Common myeloid progenitor, CD34-positive (primary cell): ENCODE results near the gene PCNT.

Source experiments
- CTCF ChIA-PET: fragments of 350-600 bp; sonication (Branson Sonifier 250); formaldehyde crosslinking; loops from one replicate; lab custom pipeline; 2021; ENCODE audit warnings: antibody characterized with exemption; lab: Charles Lee
- POLR2A ChIA-PET: fragments of 350-600 bp; sonication (Branson Sonifier 250); formaldehyde crosslinking; loops from one replicate; lab custom pipeline; 2021; ENCODE audit warnings: antibody characterized with exemption; lab: Charles Lee
- DNase-seq, 3 donors: peaks; one replicate each; pipeline versions ENCODE4 v3.0.0 to v3.0.0-alpha.2; 2013
- H3K27ac ChIP-seq, 2 experiments: 1 replicate in 1 of 2; 2 replicates in 1 of 2; pipeline ENCODE4 v1.7.0; 2013; ENCODE audit warnings: inconsistent platforms in 2 of 2, low read length in 2 of 2, mild to moderate bottlenecking in 2 of 2, low read depth in 1 of 2, moderate library complexity in 1 of 2; ENCODE audit not compliant: severe bottlenecking in 2 of 2, insufficient read depth in 1 of 2, poor library complexity in 1 of 2
- H3K27me3 ChIP-seq, 5 experiments: replicated peaks in 2 of 5; 1 replicate in 3 of 5; 2 replicates in 2 of 5; pipeline versions ENCODE4 v1.6.1 to v1.7.0; 2013; ENCODE audit warnings: low read length in 4 of 5, mild to moderate bottlenecking in 2 of 5, moderate library complexity in 2 of 5, inconsistent platforms in 1 of 5; ENCODE audit not compliant: insufficient read depth in 5 of 5, control insufficient read depth in 4 of 5
- H3K36me3 ChIP-seq, 4 experiments: 1 replicate in 2 of 4; 2 replicates in 2 of 4; pipeline versions ENCODE4 v1.6.1 to v1.7.0; 2013; ENCODE audit warnings: low read length in 3 of 4, control low read depth in 1 of 4, mild to moderate bottlenecking in 1 of 4; ENCODE audit not compliant: control insufficient read depth in 4 of 4, insufficient read depth in 4 of 4
- H3K4me1 ChIP-seq, 4 experiments: 1 replicate in 3 of 4; 2 replicates in 1 of 4; pipeline versions ENCODE4 v1.6.1 to v1.7.1; 2013; ENCODE audit warnings: low read length in 3 of 4, mild to moderate bottlenecking in 3 of 4, control low read depth in 1 of 4, inconsistent platforms in 1 of 4, moderate library complexity in 1 of 4; ENCODE audit not compliant: control insufficient read depth in 4 of 4, insufficient read depth in 4 of 4; ENCODE audit errors: control extremely low read depth in 1 of 4
- H3K4me3 ChIP-seq, 7 experiments: 1 replicate in 4 of 7; 2 replicates in 3 of 7; pipeline versions ENCODE4 v1.5.1 to v1.7.0; 2013; ENCODE audit warnings: mild to moderate bottlenecking in 7 of 7, low read length in 6 of 7, moderate library complexity in 6 of 7, inconsistent platforms in 2 of 7, low read depth in 2 of 7, control low read depth in 1 of 7; ENCODE audit not compliant: insufficient read depth in 4 of 7, control insufficient read depth in 1 of 7; ENCODE audit errors: extremely low read depth in 1 of 7
- H3K9me3 ChIP-seq, 5 experiments: 1 replicate in 4 of 5; 2 replicates in 1 of 5; pipeline versions ENCODE4 v1.6.1 to v1.7.1; 2013; ENCODE audit warnings: low read length in 4 of 5, mild to moderate bottlenecking in 2 of 5, inconsistent platforms in 1 of 5, low read depth in 1 of 5, moderate library complexity in 1 of 5; ENCODE audit not compliant: control insufficient read depth in 4 of 5, insufficient read depth in 2 of 5; ENCODE audit errors: control extremely low read depth in 1 of 5
- WGBS: methylation state at CpG from one replicate; pipeline ENCODE4 v1.1.5; 2013; ENCODE audit not compliant: insufficient coverage; 5-methylcytosine and 5-hydroxymethylcytosine counted together

Gene PCNT

GRCh38 chr21:46424621-46425020, 100.7 kb downstream of the PCNT start:
- DNase-seq, result no peak
- Histone ChIP-seq H3K4me3 (no peak overlapping the region), H3K27ac (no peak overlapping the region), H3K9me3 (no peaks in the 10 kb centered on the region), H3K36me3 (peaks cover 5 to 80% (median 45%) of the 10 kb centered on the region in 4 experiments), H3K27me3 (no peaks in the 10 kb centered on the region), H3K4me1 (peaks cover 0 to 8% (median 2%) of the 10 kb centered on the region in 4 experiments)
- POLR2A ChIA-PET, result no interaction called here
- CTCF ChIA-PET, result no interaction called here
- WGBS, result 100% methylated on average over 3 of the region's 14 CpGs

- no peaks in the 10 kb centered on the region for H3K27me3 ChIP-seq
- H3K4me1 ChIP-seq, result peaks cover 0 to 8% (median 2%) of the 10 kb centered on the region in 4 experiments
- whole genome bisulfite sequencing, result 96% methylated on average over 19 of the region's 19 CpGs
- no peak overlapping the region for H3K27ac ChIP-seq
- H3K9me3 ChIP-seq, result no peaks in the 10 kb centered on the region
- DNase-seq, result no peak
- POLR2A ChIA-PET, result no interaction called here
- peaks cover 5 to 80% (median 47%) of the 10 kb centered on the region in 4 experiments for H3K36me3 ChIP-seq
- no peak overlapping the region for H3K4me3 ChIP-seq
- CTCF ChIA-PET, result no interaction called here
Observed at GRCh38 chr21:46425041-46425440, 101.1 kb downstream of the PCNT start.

DNA sequence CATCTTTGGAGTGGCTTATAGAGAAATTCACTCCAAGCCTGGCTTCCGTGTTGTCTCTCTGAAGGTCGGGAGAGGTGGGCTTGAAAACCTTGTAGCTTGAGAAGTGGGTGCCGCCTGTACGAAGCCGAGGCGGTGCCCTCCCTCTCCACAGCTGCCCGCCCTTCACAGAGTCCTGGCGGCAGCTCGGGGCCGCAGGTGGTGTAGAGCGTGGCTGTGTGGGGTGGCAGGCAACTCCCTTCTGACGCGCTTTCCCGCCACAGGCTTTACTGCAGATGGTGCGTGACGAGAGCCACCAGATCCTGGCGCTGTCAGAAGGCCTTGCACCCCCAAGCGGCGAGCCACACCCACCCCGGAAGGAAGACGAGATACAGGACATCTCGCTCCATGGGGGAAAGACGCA, 101.6 kb downstream of the PCNT start:
- WGBS, result 98% methylated on average over 15 of the region's 23 CpGs

GRCh38 chr21:46426313-46427046, 102.5 kb downstream of the PCNT start:
- Histone ChIP-seq H3K36me3 (peaks cover 4 to 81% (median 52%) of the 10 kb centered on the region in 4 experiments), H3K9me3 (no peaks in the 10 kb centered on the region), H3K4me1 (peaks cover 0 to 8% (median 2%) of the 10 kb centered on the region in 4 experiments), H3K27ac (no peak overlapping the region), H3K27me3 (no peaks in the 10 kb centered on the region), H3K4me3 (no peak overlapping the region)
- POLR2A ChIA-PET, result interaction anchor here (0.6 kb wide), 1 partner anchor 166 kb away, joined by 5 read pairs; no protein-coding TSS in a partner anchor
- WGBS, result 97% methylated on average over 15 of the region's 22 CpGs
- CTCF ChIA-PET, result interaction anchor here (0.7 kb wide), 1 partner anchor 235 kb away, joined by 3 read pairs; no protein-coding TSS in a partner anchor
- no peak for DNase-seq

More for the DNA sequence above, 101.6 kb downstream of the PCNT start:
- POLR2A ChIA-PET, result interaction anchor here (0.7 kb wide), 1 partner anchor 671 kb away, joined by 4 read pairs; no protein-coding TSS in a partner anchor
- H3K27me3 ChIP-seq, result no peaks in the 10 kb centered on the region
- H3K4me3 ChIP-seq, result no peak overlapping the region
- H3K9me3 ChIP-seq, result no peaks in the 10 kb centered on the region
- no peak for DNase-seq
- CTCF ChIA-PET, result interaction anchor here (0.7 kb wide), 1 partner anchor 236 kb away, joined by 3 read pairs; no protein-coding TSS in a partner anchor
- H3K4me1 ChIP-seq, result peaks cover 0 to 8% (median 2%) of the 10 kb centered on the region in 4 experiments
- no peak overlapping the region for H3K27ac ChIP-seq
- H3K36me3 ChIP-seq, result peaks cover 2 to 81% (median 49%) of the 10 kb centered on the region in 4 experiments

GRCh38 chr21:46427516-46427915, 103.6 kb downstream of the PCNT start:
- Histone ChIP-seq H3K27me3 (no peaks in the 10 kb centered on the region), H3K36me3 (peaks cover 4 to 81% (median 52%) of the 10 kb centered on the region in 4 experiments), H3K4me1 (peaks cover 0 to 8% (median 2%) of the 10 kb centered on the region in 4 experiments), H3K27ac (no peak overlapping the region), H3K4me3 (no peak overlapping the region), H3K9me3 (no peaks in the 10 kb centered on the region)
- ChIA-PET CTCF (interaction anchor here (0.9 kb wide), 1 partner anchor 15 kb away, joined by 3 read pairs; no protein-coding TSS in a partner anchor), POLR2A (interaction anchor here (0.6 to 0.9 kb wide), 2 partner anchors 104 to 167 kb away, joined by 4 to 5 read pairs; no protein-coding TSS in a partner anchor)
- DNase-seq, result no peak
- WGBS, result 97% methylated on average over 11 of the region's 14 CpGs

- H3K27ac ChIP-seq, result no peak overlapping the region
- ChIA-PET POLR2A (interaction anchor here (0.9 kb wide), 1 partner anchor 104 kb away, joined by 4 read pairs; no protein-coding TSS in a partner anchor), CTCF (interaction anchor here (1.2 kb wide), 1 partner anchor 13 kb away, joined by 3 read pairs; no protein-coding TSS in a partner anchor)
- peaks cover 0 to 5% (median under 1%) of the 10 kb centered on the region in 4 experiments for H3K4me1 ChIP-seq
- no peak overlapping the region for H3K4me3 ChIP-seq
- H3K9me3 ChIP-seq, result no peaks in the 10 kb centered on the region
- peaks cover 4 to 85% (median 51%) of the 10 kb centered on the region in 4 experiments for H3K36me3 ChIP-seq
- H3K27me3 ChIP-seq, result no peaks in the 10 kb centered on the region
- WGBS, result 93% methylated on average over 20 of the region's 23 CpGs
- no peak for DNase-seq
Observed at GRCh38 chr21:46428286-46428685, 104.3 kb downstream of the PCNT start.
